SH-SY5Y (cell line): ENCODE data around the gene LRRC70.

Experiments
- GATA2 ChIP-seq: IDR thresholded peaks from 2 replicates; pipeline ENCODE4 v1.6.1; 2011; ENCODE audit warnings: mild to moderate bottlenecking, low read depth, low read length
- GATA3 ChIP-seq: IDR thresholded peaks from 2 replicates; pipeline ENCODE4 v1.6.1; 2011; ENCODE audit warnings: low read depth, mild to moderate bottlenecking, low read length, moderate library complexity

DNA sequence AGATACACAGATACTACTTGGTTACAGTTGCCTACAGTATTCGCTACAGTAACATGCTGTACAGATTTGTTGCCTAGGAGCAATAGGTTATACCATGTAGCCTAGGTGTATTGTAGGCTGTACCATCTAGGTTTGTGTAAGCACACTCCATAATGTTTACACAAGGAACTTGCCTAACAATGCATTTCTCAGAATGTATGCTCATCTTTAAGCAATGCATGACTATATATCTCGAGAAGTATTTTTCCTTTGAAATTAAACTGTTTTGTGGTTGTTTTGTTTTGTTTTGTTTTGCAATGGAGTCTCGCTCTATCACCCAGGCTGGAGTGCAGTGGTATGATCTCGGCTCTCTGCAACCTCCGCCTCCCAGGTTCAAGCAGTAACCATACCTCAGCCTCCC is 25.3 kb downstream of the LRRC70 start:
- TF ChIP-seq GATA3 (no peak), GATA2 (no peak)
